HG02840 (cell line): Measurements from ENCODE around the gene SORCS1.

ENCODE experiments used
- ATAC-seq: cut with Tn5 transposase; IDR thresholded peaks from one replicate; pipeline ENCODE4 v1.9.1; 2021; ENCODE audit warnings: mild to moderate bottlenecking, moderate library complexity, moderate number of reproducible peaks; ENCODE audit not compliant: unreplicated experiment, low FRiP score

Gene SORCS1

DNA sequence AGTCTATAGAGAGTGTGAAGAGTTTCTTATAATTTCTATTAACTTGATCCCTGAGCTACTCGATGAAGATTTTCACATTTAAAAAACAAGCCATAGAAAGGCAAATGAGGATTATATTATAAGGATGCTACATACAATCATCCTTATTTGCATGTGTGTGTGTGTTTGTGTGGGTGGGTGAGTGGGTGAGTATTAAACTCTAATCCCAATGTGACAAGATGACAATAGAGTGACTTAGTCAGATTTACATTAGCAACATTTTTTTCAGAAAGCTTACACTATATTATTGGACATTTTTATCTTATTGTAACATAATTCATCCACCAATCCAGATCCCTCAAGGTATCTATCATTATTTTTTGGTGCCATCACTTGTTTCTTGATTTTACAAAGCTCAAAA lies 331.7 kb downstream of the SORCS1 start:
- no peak for ATAC-seq

GRCh38 chr10:106830471-106830870 lies 334.0 kb downstream of the SORCS1 start:
- ATAC-seq: no peak

GRCh38 chr10:106830006-106830405 lies 334.5 kb downstream of the SORCS1 start:
- ATAC-seq: no peak

DNA sequence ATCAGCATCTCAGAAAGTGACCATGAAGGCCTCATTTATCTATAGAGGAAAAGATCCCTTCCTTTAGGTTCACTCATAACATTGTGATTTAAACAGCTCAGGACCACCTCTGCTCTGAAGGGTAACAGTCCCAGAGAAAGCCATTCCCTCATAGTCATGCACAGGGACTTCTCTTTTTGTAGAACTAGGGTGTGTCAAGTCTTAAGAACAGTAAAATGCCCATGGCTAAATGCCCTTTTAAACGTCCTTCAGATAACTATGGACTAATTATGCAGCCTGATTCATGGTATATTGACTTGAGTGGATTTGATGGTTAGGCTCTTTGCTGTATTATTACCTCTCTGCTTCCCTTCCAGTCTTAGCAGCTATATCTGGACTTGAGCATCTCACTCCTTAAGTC lies 337.8 kb downstream of the SORCS1 start:
- ATAC-seq: no peak

GRCh38 chr10:106825576-106826364 lies 338.7 kb downstream of the SORCS1 start:
- no peak for ATAC-seq

GRCh38 chr10:106820579-106820978 lies 343.9 kb downstream of the SORCS1 start:
- no peak for ATAC-seq

GRCh38 chr10:106819490-106819889 lies 345.0 kb downstream of the SORCS1 start:
- no peak for ATAC-seq

DNA sequence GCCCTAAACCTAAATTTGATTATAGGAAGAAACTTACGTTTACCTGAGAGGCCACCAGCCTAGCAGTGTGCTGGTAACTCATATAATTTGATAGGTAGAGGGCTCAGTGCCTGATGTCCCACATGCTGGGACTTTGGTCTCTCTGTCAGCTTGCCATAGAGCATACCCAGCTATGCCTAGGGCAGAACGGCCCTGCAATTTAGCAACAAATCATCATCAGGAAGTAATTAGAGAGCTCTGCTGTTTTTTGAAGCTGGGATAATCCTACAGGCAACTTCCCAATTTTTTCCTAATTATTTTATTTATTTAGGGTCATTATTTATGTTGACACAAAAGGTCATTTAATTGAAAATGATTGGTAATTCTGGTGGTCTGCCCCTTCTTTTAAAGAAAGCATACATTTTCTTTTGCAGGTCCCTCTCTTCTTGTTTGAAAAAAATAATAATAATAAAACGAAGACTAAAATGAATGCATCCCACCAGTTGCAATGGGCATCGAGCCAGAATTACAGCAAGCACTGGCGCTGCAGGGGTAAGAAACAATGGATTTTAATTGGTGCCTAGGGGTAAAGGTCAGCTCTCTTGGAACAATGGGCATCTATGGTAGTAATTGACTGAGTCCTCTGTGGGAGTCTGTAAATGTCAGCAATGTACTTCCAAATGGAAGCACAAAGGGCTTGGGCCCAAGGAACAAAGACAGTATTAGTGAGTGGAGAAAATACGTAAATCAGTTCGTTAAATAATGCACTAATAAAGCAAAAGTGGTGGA lies 348.0 kb downstream of the SORCS1 start:
- ATAC-seq: no peak

DNA sequence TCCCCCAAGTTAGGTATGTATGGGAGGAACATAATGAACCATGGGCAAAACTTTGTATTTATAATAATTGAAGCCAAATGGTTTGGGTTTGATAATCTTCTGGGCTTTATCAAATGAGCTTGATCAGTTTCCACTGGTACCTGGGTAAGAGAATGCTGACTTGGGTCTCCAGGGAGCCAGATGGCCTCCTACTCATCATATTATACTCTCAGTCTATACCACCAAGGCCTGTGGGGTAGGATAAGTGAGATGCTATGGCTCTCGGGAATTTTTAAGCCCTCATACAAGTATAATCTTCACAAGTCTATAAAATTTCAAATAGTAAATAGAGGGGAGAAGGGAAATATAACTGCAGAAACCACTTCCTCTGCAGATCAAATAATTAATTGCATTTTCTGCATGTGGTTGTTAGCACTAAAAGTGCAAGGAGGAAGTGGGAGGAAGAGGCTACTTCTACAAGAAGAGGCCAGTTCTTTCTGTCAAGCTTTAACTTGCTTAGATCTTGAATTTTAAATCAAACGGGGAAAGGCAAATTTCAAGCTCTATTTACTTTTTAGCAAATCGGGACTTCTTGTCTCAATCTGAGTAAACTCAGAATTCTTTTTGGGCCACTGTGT lies 349.0 kb downstream of the SORCS1 start:
- ATAC-seq: no peak

GRCh38 chr10:106804992-106805582 lies 359.4 kb downstream of the SORCS1 start:
- ATAC-seq: no peak

DNA sequence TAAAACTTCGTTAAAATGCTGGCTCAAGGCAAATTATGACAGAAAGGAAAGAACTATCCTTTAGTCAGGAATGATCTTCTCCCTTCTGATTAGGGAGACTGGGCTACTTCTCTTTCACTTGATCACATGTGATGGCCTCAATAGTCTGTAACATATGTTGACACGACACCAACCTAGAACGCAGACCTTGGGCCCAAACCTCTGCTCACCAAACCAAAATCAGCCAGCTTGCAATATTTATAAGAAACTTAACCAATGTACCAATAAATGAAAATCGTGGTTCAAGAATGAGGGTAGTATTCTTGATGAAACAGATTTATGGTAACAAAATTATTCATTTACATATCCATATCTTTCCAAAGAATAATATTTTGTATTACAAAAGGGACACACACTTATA lies 361.6 kb downstream of the SORCS1 start:
- no peak for ATAC-seq

DNA sequence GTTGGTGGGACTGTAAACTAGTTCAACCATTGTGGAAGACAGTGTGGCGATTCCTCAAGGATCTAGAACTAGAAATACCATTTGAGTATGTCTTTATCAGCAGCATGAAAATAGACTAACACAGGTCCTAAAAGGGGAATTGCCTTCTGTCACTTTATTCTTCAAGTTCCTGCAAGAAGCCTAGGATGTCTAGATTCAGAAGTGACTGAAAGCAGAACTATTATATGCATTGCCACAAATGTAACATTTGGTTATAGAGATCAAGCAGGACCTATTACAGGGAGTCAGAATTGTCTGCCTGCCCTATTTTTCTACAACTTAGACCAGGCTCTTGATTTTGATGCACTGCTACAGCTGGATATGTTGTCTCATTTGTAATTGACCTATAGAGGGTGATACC lies 364.7 kb downstream of the SORCS1 start:
- ATAC-seq: no peak

GRCh38 chr10:106795619-106796018 lies 368.9 kb downstream of the SORCS1 start:
- no peak for ATAC-seq

DNA sequence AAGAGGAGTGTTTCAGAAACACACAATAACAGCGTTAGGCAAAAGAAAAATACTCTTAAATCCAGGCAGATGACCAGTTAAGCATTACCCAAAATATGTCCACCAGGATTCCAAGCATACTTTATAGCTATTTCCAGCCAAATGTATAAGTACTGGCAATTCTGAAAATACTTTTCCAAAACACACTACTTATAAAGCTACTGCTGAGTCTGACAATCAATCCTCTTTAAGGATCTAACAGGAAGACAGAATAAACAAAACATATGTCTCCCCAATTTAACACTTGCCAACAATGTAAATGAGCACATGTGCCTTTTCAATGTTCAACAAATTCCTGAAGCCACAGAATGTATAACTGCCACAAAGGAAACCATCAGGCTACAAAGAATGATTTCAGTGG lies 370.9 kb downstream of the SORCS1 start:
- no peak for ATAC-seq

GRCh38 chr10:106789623-106790022 lies 374.9 kb downstream of the SORCS1 start:
- no peak for ATAC-seq

DNA sequence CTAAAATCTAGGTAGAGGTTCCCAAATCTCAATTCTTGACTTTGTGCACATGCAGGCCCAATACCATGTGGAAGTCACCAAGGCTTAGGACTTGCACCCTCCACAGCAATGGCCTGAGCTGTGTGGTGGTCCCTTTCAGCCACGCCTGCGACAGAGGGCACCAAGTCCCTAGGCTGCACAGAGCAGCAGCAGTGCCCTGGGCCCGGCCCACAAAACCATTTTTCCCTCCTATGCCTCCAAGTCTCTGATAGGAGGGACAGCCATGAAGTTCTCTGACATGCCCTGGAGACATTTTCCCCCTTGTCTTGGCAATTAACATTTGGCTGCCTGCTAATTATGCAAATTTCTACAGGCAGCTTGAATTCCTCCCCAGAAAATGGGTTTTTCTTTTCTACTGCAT lies 375.5 kb downstream of the SORCS1 start:
- ATAC-seq: no peak

- no peak for ATAC-seq
Observed at GRCh38 chr10:106785528-106785927, 379.0 kb downstream of the SORCS1 start.

GRCh38 chr10:106780632-106781031 lies 383.9 kb downstream of the SORCS1 start:
- ATAC-seq: no peak

- ATAC-seq: no peak
Observed at GRCh38 chr10:106777841-106778240, 386.7 kb downstream of the SORCS1 start.

- ATAC-seq: no peak
Observed at GRCh38 chr10:106775127-106775526, 389.4 kb downstream of the SORCS1 start.

- ATAC-seq: no peak
Observed at GRCh38 chr10:106772957-106773356, 391.5 kb downstream of the SORCS1 start.
